Common myeloid progenitor, CD34-positive (primary cell): ENCODE data around the gene NRCAM.

ENCODE experiments used
- CTCF ChIA-PET: fragments of 350-600 bp; sonication (Branson Sonifier 250); formaldehyde crosslinking; loops from one replicate; lab custom pipeline; 2021; ENCODE audit warnings: antibody characterized with exemption; lab: Charles Lee
- POLR2A ChIA-PET: fragments of 350-600 bp; sonication (Branson Sonifier 250); formaldehyde crosslinking; loops from one replicate; lab custom pipeline; 2021; ENCODE audit warnings: antibody characterized with exemption; lab: Charles Lee
- DNase-seq, 3 donors: peaks; one replicate each; pipeline versions ENCODE4 v3.0.0 to v3.0.0-alpha.2; 2013
- H3K27ac ChIP-seq, 2 experiments: 1 replicate in 1 of 2; 2 replicates in 1 of 2; pipeline ENCODE4 v1.7.0; 2013; ENCODE audit warnings: inconsistent platforms in 2 of 2, low read length in 2 of 2, mild to moderate bottlenecking in 2 of 2, low read depth in 1 of 2, moderate library complexity in 1 of 2; ENCODE audit not compliant: severe bottlenecking in 2 of 2, insufficient read depth in 1 of 2, poor library complexity in 1 of 2
- H3K27me3 ChIP-seq, 5 experiments: replicated peaks in 2 of 5; 1 replicate in 3 of 5; 2 replicates in 2 of 5; pipeline versions ENCODE4 v1.6.1 to v1.7.0; 2013; ENCODE audit warnings: low read length in 4 of 5, mild to moderate bottlenecking in 2 of 5, moderate library complexity in 2 of 5, inconsistent platforms in 1 of 5; ENCODE audit not compliant: insufficient read depth in 5 of 5, control insufficient read depth in 4 of 5
- H3K36me3 ChIP-seq, 4 experiments: 1 replicate in 2 of 4; 2 replicates in 2 of 4; pipeline versions ENCODE4 v1.6.1 to v1.7.0; 2013; ENCODE audit warnings: low read length in 3 of 4, control low read depth in 1 of 4, mild to moderate bottlenecking in 1 of 4; ENCODE audit not compliant: control insufficient read depth in 4 of 4, insufficient read depth in 4 of 4
- H3K4me1 ChIP-seq, 4 experiments: 1 replicate in 3 of 4; 2 replicates in 1 of 4; pipeline versions ENCODE4 v1.6.1 to v1.7.1; 2013; ENCODE audit warnings: low read length in 3 of 4, mild to moderate bottlenecking in 3 of 4, control low read depth in 1 of 4, inconsistent platforms in 1 of 4, moderate library complexity in 1 of 4; ENCODE audit not compliant: control insufficient read depth in 4 of 4, insufficient read depth in 4 of 4; ENCODE audit errors: control extremely low read depth in 1 of 4
- H3K4me3 ChIP-seq, 7 experiments: 1 replicate in 4 of 7; 2 replicates in 3 of 7; pipeline versions ENCODE4 v1.5.1 to v1.7.0; 2013; ENCODE audit warnings: mild to moderate bottlenecking in 7 of 7, low read length in 6 of 7, moderate library complexity in 6 of 7, inconsistent platforms in 2 of 7, low read depth in 2 of 7, control low read depth in 1 of 7; ENCODE audit not compliant: insufficient read depth in 4 of 7, control insufficient read depth in 1 of 7; ENCODE audit errors: extremely low read depth in 1 of 7
- H3K9me3 ChIP-seq, 5 experiments: 1 replicate in 4 of 5; 2 replicates in 1 of 5; pipeline versions ENCODE4 v1.6.1 to v1.7.1; 2013; ENCODE audit warnings: low read length in 4 of 5, mild to moderate bottlenecking in 2 of 5, inconsistent platforms in 1 of 5, low read depth in 1 of 5, moderate library complexity in 1 of 5; ENCODE audit not compliant: control insufficient read depth in 4 of 5, insufficient read depth in 2 of 5; ENCODE audit errors: control extremely low read depth in 1 of 5
- WGBS: methylation state at CpG from one replicate; pipeline ENCODE4 v1.1.5; 2013; ENCODE audit not compliant: insufficient coverage; 5-methylcytosine and 5-hydroxymethylcytosine counted together

Gene NRCAM

DNA sequence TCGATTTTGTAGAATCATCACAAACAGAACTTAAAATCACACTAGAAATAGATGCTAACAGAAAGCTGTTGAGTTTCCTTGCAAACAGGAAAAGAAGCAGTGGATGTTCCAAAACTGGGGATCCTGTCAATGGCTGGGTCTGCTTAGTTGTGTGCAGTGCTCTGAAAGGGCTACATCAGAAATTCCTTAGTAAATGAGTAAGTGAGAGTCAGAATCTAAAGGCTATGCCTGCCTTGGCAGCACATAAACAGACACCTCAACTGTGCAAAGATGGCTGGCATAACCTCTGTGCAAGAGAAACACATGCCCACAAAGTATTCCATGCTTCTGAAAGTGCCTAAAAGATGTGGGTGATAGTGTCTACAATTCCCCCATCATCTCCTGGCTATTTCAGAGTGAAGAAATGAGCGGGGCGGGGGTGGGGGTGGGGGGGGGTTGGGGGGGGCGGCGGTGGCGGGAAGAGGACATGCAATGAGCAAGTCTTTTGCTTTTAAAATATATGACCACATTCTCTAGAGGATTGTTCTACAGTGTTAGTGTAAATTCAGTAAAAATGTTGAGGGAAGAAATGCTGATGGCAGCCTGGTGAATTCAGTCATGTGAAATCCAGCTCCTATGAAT, 187.9 kb downstream of the NRCAM start:
- ChIA-PET POLR2A (no interaction called here), CTCF (no interaction called here)

DNA sequence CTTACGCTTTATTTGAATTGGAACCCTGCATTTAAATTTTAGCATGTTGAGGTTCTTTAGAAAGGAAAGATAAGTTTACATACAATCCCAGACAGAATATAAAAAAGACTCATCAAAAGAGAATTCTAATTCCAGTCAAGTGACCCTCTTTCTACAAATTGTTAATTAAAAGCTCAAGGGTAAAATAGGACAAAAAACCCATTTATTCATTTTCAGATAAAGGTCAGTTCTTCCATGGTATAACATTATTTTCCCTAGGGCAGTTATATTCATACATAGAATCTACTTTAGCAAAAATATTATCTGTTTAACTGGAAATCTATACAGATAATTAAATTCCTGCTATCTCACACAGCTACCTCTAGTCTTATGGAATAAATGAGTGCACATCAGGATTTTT, 188.6 kb downstream of the NRCAM start:
- no CpG with 5 or more reads among the region's 1 CpG for WGBS
- ChIA-PET CTCF (no interaction called here), POLR2A (no interaction called here)
- Histone ChIP-seq H3K27me3 (peaks cover 0 to 10% (median 4%) of the 10 kb centered on the region in 5 experiments), H3K4me1 (peaks cover 0 to 8% (median 4%) of the 10 kb centered on the region in 4 experiments), H3K36me3 (no peaks in the 10 kb centered on the region), H3K9me3 (no peaks in the 10 kb centered on the region), H3K4me3 (no peak overlapping the region), H3K27ac (no peak overlapping the region)
- DNase-seq: no peak

More for the DNA sequence above, 187.9 kb downstream of the NRCAM start:
- WGBS: no CpG with 5 or more reads among the region's 6 CpGs
- no peak for DNase-seq
- H3K9me3 ChIP-seq: no peaks in the 10 kb centered on the region
- peaks cover 0 to 10% (median 4%) of the 10 kb centered on the region in 5 experiments for H3K27me3 ChIP-seq
- H3K4me1 ChIP-seq: peaks cover 0 to 8% (median 4%) of the 10 kb centered on the region in 4 experiments
- no peak overlapping the region for H3K27ac ChIP-seq
- H3K4me3 ChIP-seq: no peak overlapping the region
- H3K36me3 ChIP-seq: no peaks in the 10 kb centered on the region

DNA sequence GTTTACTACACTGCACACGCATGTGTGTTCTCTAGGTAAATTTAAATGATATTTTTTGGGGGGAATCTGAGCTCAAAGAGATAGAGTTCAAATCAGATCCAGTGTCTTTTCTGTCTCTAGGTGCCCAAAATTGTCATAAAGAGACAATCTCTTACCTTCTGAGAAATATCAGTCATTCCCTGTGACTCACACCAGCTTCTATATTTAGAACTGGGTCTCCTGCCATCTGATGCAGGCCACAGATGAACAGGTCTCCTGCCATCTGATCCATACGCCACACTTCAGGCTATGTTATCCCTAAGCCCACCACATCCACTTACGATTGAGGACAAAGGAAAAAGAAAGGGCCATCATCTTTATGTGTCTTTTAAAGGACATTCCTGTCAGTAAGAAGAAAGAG, 189.7 kb downstream of the NRCAM start:
- CTCF ChIA-PET: interaction anchor here (1.7 kb wide), 1 partner anchor 13 kb away, joined by 5 read pairs; no protein-coding TSS in a partner anchor
- Histone ChIP-seq H3K27me3 (peaks cover 0 to 10% (median 4%) of the 10 kb centered on the region in 5 experiments), H3K4me1 (peaks cover 0 to 8% (median 4%) of the 10 kb centered on the region in 4 experiments), H3K9me3 (no peaks in the 10 kb centered on the region), H3K36me3 (no peaks in the 10 kb centered on the region), H3K27ac (no peak overlapping the region), H3K4me3 (no peak overlapping the region)
- POLR2A ChIA-PET: no interaction called here
- DNase-seq: no peak
- WGBS: 100% methylated on average over 1 of the region's 3 CpGs

DNA sequence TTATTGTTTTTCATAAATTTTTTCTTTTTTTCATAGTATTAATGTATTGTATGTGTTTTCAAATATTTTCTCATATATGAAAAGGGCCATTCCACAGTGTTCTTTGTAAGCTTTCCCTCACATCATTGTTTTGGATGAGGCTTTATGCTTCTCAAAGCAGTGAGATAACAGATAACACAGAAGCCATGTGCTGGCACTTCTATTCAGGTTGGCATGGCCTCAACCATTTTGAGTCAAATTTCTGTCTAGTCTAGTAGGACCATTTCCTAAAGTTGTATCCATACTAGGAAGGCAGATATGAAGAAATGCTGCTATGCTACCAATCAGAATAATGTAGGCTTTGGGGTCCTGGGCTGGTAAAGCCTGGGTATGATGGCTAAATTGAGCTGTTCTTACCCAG, 190.2 kb downstream of the NRCAM start:
- Histone ChIP-seq H3K36me3 (no peaks in the 10 kb centered on the region), H3K4me1 (peaks cover 0 to 8% (median 4%) of the 10 kb centered on the region in 4 experiments), H3K4me3 (no peak overlapping the region), H3K27me3 (peaks cover 0 to 10% (median 4%) of the 10 kb centered on the region in 5 experiments), H3K27ac (no peak overlapping the region), H3K9me3 (no peaks in the 10 kb centered on the region)
- CTCF ChIA-PET: interaction anchor here (1.7 kb wide), 1 partner anchor 12 kb away, joined by 5 read pairs; no protein-coding TSS in a partner anchor
- DNase-seq: no peak
- POLR2A ChIA-PET: no interaction called here

DNA sequence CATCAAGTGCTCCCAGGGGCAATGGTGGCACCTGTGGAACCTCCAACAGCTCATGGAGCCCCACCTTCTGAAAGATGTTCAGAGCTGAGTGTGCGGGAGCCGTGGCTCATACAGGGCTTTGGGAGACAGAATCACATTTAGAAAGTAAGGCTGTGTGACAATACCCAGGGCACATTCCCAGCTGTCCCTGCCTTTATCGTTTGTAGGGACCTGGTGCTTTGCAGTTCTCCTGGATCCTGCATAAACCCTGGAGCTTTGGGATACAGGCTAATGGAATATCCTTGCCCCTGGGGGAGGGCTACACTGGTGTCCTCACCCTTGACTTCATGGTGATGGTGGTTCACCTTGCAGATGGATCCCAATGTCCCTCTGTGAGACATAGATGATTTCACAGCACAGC, 191.2 kb downstream of the NRCAM start:
- WGBS: 95% methylated on average over 3 of the region's 3 CpGs
- H3K9me3 ChIP-seq: peaks cover 0 to 3% (median 0%) of the 10 kb centered on the region in 5 experiments

DNA sequence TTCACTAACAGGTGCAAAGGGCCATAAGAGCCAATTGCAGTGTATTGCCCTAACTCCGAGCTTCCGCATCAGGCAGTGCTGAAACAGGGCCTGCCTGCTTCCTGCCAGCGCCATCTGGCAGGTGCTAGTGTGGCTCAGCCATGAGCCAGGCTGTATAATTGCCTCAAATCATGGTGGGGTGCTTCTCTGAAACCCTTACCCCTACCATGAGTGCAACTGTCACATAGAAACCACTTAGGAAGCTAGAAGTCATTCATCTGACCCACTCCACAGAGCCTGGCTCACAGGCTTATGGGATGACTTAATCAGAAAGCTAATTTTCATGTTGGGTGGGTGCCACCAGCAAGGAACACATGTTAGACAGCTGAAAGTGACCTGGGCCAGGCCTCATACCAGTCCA, 192.8 kb downstream of the NRCAM start:
- 90% methylated on average over 3 of the region's 3 CpGs for WGBS
- no peak overlapping the region for H3K4me3 ChIP-seq
- H3K27ac ChIP-seq: no peak overlapping the region
- no peaks in the 10 kb centered on the region for H3K4me1 ChIP-seq
- DNase-seq: peak in 2 of 3 donors; percentile 2 to 21
- peaks cover 0 to 7% (median 0%) of the 10 kb centered on the region in 5 experiments for H3K9me3 ChIP-seq
- ChIA-PET CTCF (interaction anchor here (0.8 kb wide), 1 partner anchor 82 kb away, joined by 3 read pairs; no protein-coding TSS in a partner anchor), POLR2A (no interaction called here)
- H3K36me3 ChIP-seq: no peaks in the 10 kb centered on the region
- peaks cover 0 to 9% (median 0%) of the 10 kb centered on the region in 5 experiments for H3K27me3 ChIP-seq

More for the DNA sequence above, 191.2 kb downstream of the NRCAM start:
- CTCF ChIA-PET: interaction anchor here (1.7 kb wide), 1 partner anchor 11 kb away, joined by 5 read pairs; no protein-coding TSS in a partner anchor
- Histone ChIP-seq H3K36me3 (no peaks in the 10 kb centered on the region), H3K4me3 (no peak overlapping the region), H3K27ac (no peak overlapping the region), H3K27me3 (peaks cover 0 to 12% (median 4%) of the 10 kb centered on the region in 5 experiments), H3K4me1 (peaks cover 0 to 3% (median under 1%) of the 10 kb centered on the region in 4 experiments)
- no peak for DNase-seq
- POLR2A ChIA-PET: no interaction called here

DNA sequence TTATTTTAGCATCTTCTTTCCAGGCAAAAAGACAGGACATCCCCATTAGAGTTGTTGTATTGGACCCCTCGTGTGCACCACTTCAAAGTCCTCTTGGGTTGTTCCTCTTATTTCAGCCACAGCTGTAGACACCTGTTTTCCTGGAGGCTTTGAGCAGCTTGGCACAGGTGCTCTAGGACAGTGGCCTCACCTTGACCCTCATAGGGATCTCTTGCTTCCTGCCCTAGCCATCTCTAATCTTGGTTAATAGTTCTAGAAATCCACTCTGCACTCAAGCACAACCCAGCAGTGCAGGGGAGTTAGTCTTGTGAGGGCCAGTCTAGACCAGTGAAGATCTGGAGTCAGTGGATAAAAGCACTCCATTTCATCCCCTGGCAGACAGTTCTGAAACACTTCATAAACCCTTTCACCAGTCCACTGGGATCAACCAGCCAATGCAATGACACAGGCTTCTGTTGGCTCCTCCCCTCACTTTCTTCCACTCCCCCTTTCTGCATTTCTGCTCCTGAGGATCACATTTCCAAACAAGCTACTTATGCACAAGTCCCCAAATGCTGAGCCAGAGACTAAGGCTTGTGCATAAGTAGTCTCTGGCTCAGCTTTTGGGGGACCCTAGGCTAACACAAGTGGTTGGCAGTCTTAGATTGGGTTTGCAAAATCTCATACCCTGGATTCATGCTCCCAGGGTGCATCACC, 194.5 kb downstream of the NRCAM start:
- CTCF ChIA-PET: no interaction called here
- DNase-seq: no peak
- peaks cover 0 to 9% (median 0%) of the 10 kb centered on the region in 5 experiments for H3K27me3 ChIP-seq
- no peak overlapping the region for H3K4me3 ChIP-seq
- WGBS: 71% methylated on average over 1 of the region's 1 CpG
- POLR2A ChIA-PET: no interaction called here
- H3K9me3 ChIP-seq: peaks cover 0 to 9% (median 0%) of the 10 kb centered on the region in 5 experiments
- no peaks in the 10 kb centered on the region for H3K36me3 ChIP-seq
- H3K4me1 ChIP-seq: no peaks in the 10 kb centered on the region
- no peak overlapping the region for H3K27ac ChIP-seq
